Naive B cell (primary cell): ENCODE results near the gene ZBTB8OS. TPM values are rescaled to one million over a fixed set of nuclear protein-coding genes. Genes with fewer than 3 reads are reported as not detected.

Source experiments
- ATAC-seq, 2 donors: fragments of 150-1000 bp; cut with Tn5 transposase; 2 replicates each; pipeline ENCODE4 v1.10.0; 2021; ENCODE audit warnings: low read depth in 2 of 2, mild to moderate bottlenecking in 2 of 2, moderate library complexity in 2 of 2
- DNase-seq: peaks from one replicate; pipeline ENCODE4 v3.0.0; 2022
- H3K27ac Mint-ChIP-seq, 6 donors: one replicate each; pipeline ENCODE4 v1.8.0; 2020 to 2022; ENCODE audit warnings: mild to moderate bottlenecking in 6 of 6, mixed read lengths in 6 of 6, moderate library complexity in 5 of 6, inconsistent platforms in 2 of 6
- H3K27me3 Mint-ChIP-seq, 3 donors: one replicate each; pipeline ENCODE4 v1.8.0; 2021 to 2022; ENCODE audit warnings: mixed read lengths in 3 of 3, mild to moderate bottlenecking in 1 of 3
- H3K36me3 Mint-ChIP-seq, 2 donors: one replicate each; pipeline ENCODE4 v1.8.0; 2020 to 2022; ENCODE audit warnings: mixed read lengths in 2 of 2, inconsistent platforms in 1 of 2, mild to moderate bottlenecking in 1 of 2
- H3K4me1 Mint-ChIP-seq, 3 donors: one replicate each; pipeline ENCODE4 v1.8.0; 2020 to 2022; ENCODE audit warnings: mixed read lengths in 3 of 3, inconsistent platforms in 1 of 3, mild to moderate bottlenecking in 1 of 3, moderate library complexity in 1 of 3
- H3K4me3 Mint-ChIP-seq, 8 donors: one replicate each; pipeline ENCODE4 v1.8.0; 2020 to 2022; ENCODE audit warnings: mild to moderate bottlenecking in 8 of 8, mixed read lengths in 8 of 8, moderate library complexity in 8 of 8, inconsistent platforms in 2 of 8
- H3K9me3 Mint-ChIP-seq, 7 donors: one replicate each; pipeline ENCODE4 v1.8.0; 2020 to 2022; ENCODE audit warnings: mixed read lengths in 7 of 7, mild to moderate bottlenecking in 5 of 7, inconsistent platforms in 2 of 7, moderate library complexity in 1 of 7
- polyA plus RNA-seq, 6 donors: library from polyadenylated mRNA; unstranded; fragments of 300-500 nt; fragmentation: Illumina TruSeq; gene quantifications; one replicate each; pipeline ENCODE4 v1.2.3, GENCODE V29; 2021; ENCODE audit warnings: low read depth in 6 of 6

ZBTB8OS gene
- polyA plus RNA-seq, 6 donors from 2014 or later: 63.2 to 99.7 (median 85.8) TPM

- Mint-ChIP-seq H3K4me1 (peaks cover 5 to 7% (median 6%) of the 10 kb centered on the region in 3 donors), H3K9me3 (no peaks in the 10 kb centered on the region), H3K27ac (peak overlapping the region in 1 of 6 donors; percentile 48), H3K4me3 (peak overlapping the region in 4 of 8 donors; percentile 7 to 51 (median 32)), H3K36me3 (no peaks in the 10 kb centered on the region), H3K27me3 (peaks cover 0 to 6% (median 0%) of the 10 kb centered on the region in 3 donors)
- no peak for ATAC-seq
- no peak for DNase-seq
These were observed 36.9 kb downstream of the ZBTB8OS start for GRCh38 chr1:32613472-32613871.

GRCh38 chr1:32612189-32612881, 38.0 kb downstream of the ZBTB8OS start:
- Mint-ChIP-seq H3K4me1 (peaks cover 5 to 7% (median 6%) of the 10 kb centered on the region in 3 donors), H3K36me3 (no peaks in the 10 kb centered on the region)

GRCh38 chr1:32611859-32612188, 38.5 kb downstream of the ZBTB8OS start:
- no peak for ATAC-seq
- Mint-ChIP-seq H3K27me3 (peaks cover 0 to 6% (median 0%) of the 10 kb centered on the region in 3 donors), H3K36me3 (no peaks in the 10 kb centered on the region), H3K27ac (no peak overlapping the region), H3K9me3 (no peaks in the 10 kb centered on the region), H3K4me1 (peaks cover 5 to 7% (median 6%) of the 10 kb centered on the region in 3 donors), H3K4me3 (peak overlapping the region; percentile 58 to 87 (median 74))
- no peak for DNase-seq

More at GRCh38 chr1:32612189-32612881, 38.0 kb downstream of the ZBTB8OS start:
- Mint-ChIP-seq H3K9me3 (no peaks in the 10 kb centered on the region), H3K4me3 (peak overlapping the region; percentile 58 to 87 (median 74)), H3K27me3 (peaks cover 0 to 6% (median 0%) of the 10 kb centered on the region in 3 donors), H3K27ac (peak overlapping the region in 2 of 6 donors; percentile 9 to 83)
- DNase-seq (peak; percentile 38), ATAC-seq (peak; percentile 82 to 85)

- no peak for DNase-seq
- Mint-ChIP-seq H3K27me3 (peaks cover 0 to 6% (median 0%) of the 10 kb centered on the region in 3 donors), H3K4me3 (no peak overlapping the region), H3K36me3 (no peaks in the 10 kb centered on the region), H3K27ac (no peak overlapping the region), H3K4me1 (peaks cover 5 to 7% (median 6%) of the 10 kb centered on the region in 3 donors), H3K9me3 (no peaks in the 10 kb centered on the region)
- ATAC-seq: no peak
These were observed 41.2 kb downstream of the ZBTB8OS start for GRCh38 chr1:32609180-32609579.

GRCh38 chr1:32606565-32607371, 43.6 kb downstream of the ZBTB8OS start:
- H3K36me3 Mint-ChIP-seq: no peaks in the 10 kb centered on the region
- DNase-seq (no peak), ATAC-seq (no peak)
- H3K9me3 Mint-ChIP-seq: no peaks in the 10 kb centered on the region
- no peaks in the 10 kb centered on the region for H3K4me1 Mint-ChIP-seq
- no peaks in the 10 kb centered on the region for H3K27me3 Mint-ChIP-seq
- no peak overlapping the region for H3K4me3 Mint-ChIP-seq
- H3K27ac Mint-ChIP-seq: no peak overlapping the region

DNA sequence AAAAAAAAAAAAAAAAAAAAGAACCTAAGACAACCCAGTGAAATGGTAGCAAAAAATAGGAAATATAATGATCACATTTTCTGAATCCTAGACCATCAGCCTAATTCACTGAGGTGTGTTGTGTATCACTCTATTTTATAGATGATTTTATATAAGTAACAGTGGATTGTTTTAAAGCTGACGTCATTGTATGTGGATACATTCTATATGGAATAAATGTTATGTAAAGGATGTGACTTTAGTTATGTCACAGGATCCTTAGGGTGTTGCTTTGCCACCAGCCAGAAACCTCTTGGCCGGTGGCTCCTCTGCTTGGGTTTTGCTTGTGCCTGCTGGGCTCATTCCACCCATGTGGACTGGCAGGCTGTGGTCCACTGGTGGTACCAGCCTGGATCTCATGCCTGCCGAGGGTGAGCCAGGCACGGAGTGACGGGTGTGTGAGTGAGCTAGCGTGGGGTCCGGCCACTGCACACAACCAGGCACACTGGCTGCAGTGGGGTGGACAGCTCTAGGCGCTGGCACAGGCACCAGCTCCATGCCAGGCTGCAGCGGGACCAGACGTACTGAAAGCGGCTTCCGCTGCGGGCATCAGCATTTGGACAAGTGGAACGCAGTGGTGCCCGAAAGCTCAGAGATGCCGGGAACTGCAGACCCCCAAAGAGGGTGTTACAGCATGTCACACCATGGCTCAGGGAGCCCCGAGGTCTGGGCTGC, 44.5 kb downstream of the ZBTB8OS start:
- Mint-ChIP-seq H3K27ac (no peak overlapping the region), H3K4me3 (no peak overlapping the region), H3K4me1 (no peaks in the 10 kb centered on the region), H3K9me3 (no peaks in the 10 kb centered on the region), H3K27me3 (no peaks in the 10 kb centered on the region), H3K36me3 (no peaks in the 10 kb centered on the region)
- no peak for DNase-seq
- no peak for ATAC-seq

DNA sequence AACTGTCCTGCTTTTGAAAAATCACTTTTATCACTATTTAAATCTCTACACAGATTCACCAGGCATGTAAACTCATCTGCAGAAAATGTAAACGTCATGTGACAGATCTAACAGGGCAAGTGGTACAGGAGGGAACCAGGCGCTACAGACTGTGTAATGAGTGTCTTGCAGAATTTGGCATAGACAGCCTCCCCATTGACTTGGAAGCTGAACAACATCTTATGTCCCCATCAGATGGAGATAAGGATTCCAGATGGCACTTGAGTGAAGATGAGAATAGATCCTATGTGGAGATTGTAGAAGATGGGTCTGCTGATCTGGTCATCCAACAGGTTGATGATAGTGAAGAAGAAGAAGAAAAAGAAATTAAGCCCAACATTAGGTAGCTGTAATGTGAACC, 50.3 kb downstream of the ZBTB8OS start:
- Mint-ChIP-seq H3K27me3 (no peaks in the 10 kb centered on the region), H3K4me1 (no peaks in the 10 kb centered on the region), H3K36me3 (no peaks in the 10 kb centered on the region), H3K4me3 (no peak overlapping the region), H3K9me3 (no peaks in the 10 kb centered on the region), H3K27ac (no peak overlapping the region)
- DNase-seq: no peak
- ATAC-seq: no peak

DNA sequence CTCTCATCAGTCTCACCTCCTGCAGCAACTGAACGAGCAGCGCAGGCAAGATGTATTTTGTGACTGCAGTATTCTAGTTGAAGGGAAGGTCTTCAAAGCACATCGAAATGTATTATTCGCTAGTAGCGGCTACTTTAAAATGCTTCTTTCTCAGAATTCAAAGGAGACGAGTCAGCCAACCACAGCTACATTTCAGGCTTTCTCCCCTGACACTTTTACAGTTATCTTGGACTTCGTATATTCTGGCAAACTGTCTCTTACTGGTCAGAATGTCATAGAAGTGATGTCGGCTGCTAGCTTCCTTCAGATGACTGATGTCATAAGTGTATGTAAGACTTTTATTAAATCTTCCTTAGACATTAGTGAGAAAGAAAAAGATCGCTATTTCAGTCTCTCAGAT, 57.4 kb downstream of the ZBTB8OS start:
- Mint-ChIP-seq H3K9me3 (no peaks in the 10 kb centered on the region), H3K36me3 (no peaks in the 10 kb centered on the region), H3K4me3 (no peak overlapping the region), H3K4me1 (no peaks in the 10 kb centered on the region), H3K27me3 (no peaks in the 10 kb centered on the region), H3K27ac (peak overlapping the region in 1 of 6 donors; percentile 20)
- ATAC-seq (no peak), DNase-seq (no peak)

- Mint-ChIP-seq H3K27me3 (no peaks in the 10 kb centered on the region), H3K36me3 (no peaks in the 10 kb centered on the region), H3K27ac (peak overlapping the region in 1 of 6 donors; percentile 16), H3K4me3 (no peak overlapping the region), H3K9me3 (no peaks in the 10 kb centered on the region), H3K4me1 (no peaks in the 10 kb centered on the region)
- DNase-seq (no peak), ATAC-seq (no peak)
These were observed 69.9 kb downstream of the ZBTB8OS start for GRCh38 chr1:32580348-32581017.

Other genes starting within 250 kb of the ZBTB8OS start
- not detected for gene ZBTB8B, start 185.5 kb downstream of the ZBTB8OS start, polyA plus RNA-seq
- gene ZBTB8A, start 111.1 kb downstream of the ZBTB8OS start, polyA plus RNA-seq: not detected
- 100 to 1,000 TPM; 307 to 561 (median 336) TPM for gene RBBP4, start 658 bp upstream of the ZBTB8OS start, polyA plus RNA-seq
- gene SYNC, start 52.2 kb upstream of the ZBTB8OS start, polyA plus RNA-seq: not detected
- 10 to 100 TPM; 26.0 to 43.9 (median 35.1) TPM for gene YARS1, start 166.8 kb upstream of the ZBTB8OS start, polyA plus RNA-seq
- gene S100PBP, start 167.1 kb upstream of the ZBTB8OS start, polyA plus RNA-seq: 10 to 100 TPM in 5 of 6 donors, 1 to 10 TPM in 1; 3.6 to 24.5 (median 16.3) TPM
- gene FNDC5, start 220.4 kb upstream of the ZBTB8OS start, polyA plus RNA-seq: under 1 TPM in 1 of 6 donors, not detected in 5; 0.20 TPM
- gene HPCA, start 235.9 kb upstream of the ZBTB8OS start, polyA plus RNA-seq: not detected